CD4-positive, alpha-beta T cell (primary cell): Measurements from ENCODE around the gene DKK2. TPM values are rescaled to one million over a fixed set of nuclear protein-coding genes. Genes with fewer than 3 reads are reported as not detected.

Source experiments
- ATAC-seq: fragments of 200-7000 bp; cut with Tn5 transposase; one replicate; pipeline ENCODE4 v1.10.0; 2022; ENCODE audit warnings: mild to moderate bottlenecking; ENCODE audit not compliant: poor library complexity
- CTCF ChIA-PET: fragments of 350-600 bp; sonication (Branson Sonifier 250); formaldehyde crosslinking; loops from one replicate; lab custom pipeline; 2021; ENCODE audit warnings: antibody characterized with exemption, inconsistent platforms; lab: Charles Lee
- POLR2A ChIA-PET: fragments of 350-600 bp; sonication (Branson Sonifier 250); formaldehyde crosslinking; loops from one replicate; lab custom pipeline; 2021; ENCODE audit warnings: antibody characterized with exemption, inconsistent platforms; lab: Charles Lee
- DNase-seq, 14 experiments: peaks; one replicate each; pipeline ENCODE4 v3.0.0-alpha.2; 2013 to 2020; ENCODE audit warnings: mixed read lengths in 2 of 14
- H3K27ac ChIP-seq, 2 donors: one replicate each; pipeline versions ENCODE4 v1.5.1 to v1.7.0; 2013; ENCODE audit warnings: low read length in 2 of 2, low read depth in 1 of 2, mild to moderate bottlenecking in 1 of 2
- H3K27me3 ChIP-seq, 2 experiments: 1 replicate in 1 of 2; 2 replicates in 1 of 2; pipeline versions ENCODE4 v1.6.1 to v1.7.0; 2013; ENCODE audit warnings: low read length in 2 of 2, control low read depth in 1 of 2, mild to moderate bottlenecking in 1 of 2, moderate library complexity in 1 of 2; ENCODE audit not compliant: insufficient read depth in 2 of 2, control insufficient read depth in 1 of 2
- H3K36me3 ChIP-seq: one replicate; pipeline ENCODE4 v1.6.1; 2013; ENCODE audit warnings: low read length, control low read depth; ENCODE audit not compliant: insufficient read depth
- H3K4me1 ChIP-seq: one replicate; pipeline ENCODE4 v1.6.1; 2013; ENCODE audit warnings: low read length, control low read depth; ENCODE audit not compliant: insufficient read depth
- H3K4me3 ChIP-seq: one replicate; pipeline ENCODE4 v1.5.1; 2013; ENCODE audit warnings: mild to moderate bottlenecking, low read length, moderate library complexity
- H3K9me3 ChIP-seq, 2 experiments: 1 replicate in 1 of 2; 2 replicates in 1 of 2; pipeline versions ENCODE4 v1.6.1 to v1.7.0; 2013; ENCODE audit warnings: low read length in 2 of 2, mild to moderate bottlenecking in 2 of 2, control low read depth in 1 of 2, moderate library complexity in 1 of 2; ENCODE audit not compliant: control insufficient read depth in 1 of 2, insufficient read depth in 1 of 2
- H3K27ac Mint-ChIP-seq: one replicate; pipeline ENCODE4 v1.8.0; 2020; ENCODE audit warnings: mixed read lengths
- H3K27me3 Mint-ChIP-seq: one replicate; pipeline ENCODE4 v1.8.0; 2021; ENCODE audit warnings: mixed read lengths
- H3K36me3 Mint-ChIP-seq: one replicate; pipeline ENCODE4 v1.8.0; 2021; ENCODE audit warnings: low read depth, mixed read lengths
- H3K4me1 Mint-ChIP-seq: one replicate; pipeline ENCODE4 v1.8.0; 2021; ENCODE audit warnings: low read depth, mixed read lengths
- H3K4me3 Mint-ChIP-seq: one replicate; pipeline ENCODE4 v1.8.0; 2020; ENCODE audit warnings: mild to moderate bottlenecking, mixed read lengths
- H3K9me3 Mint-ChIP-seq: one replicate; pipeline ENCODE4 v1.8.0; 2020; ENCODE audit warnings: mixed read lengths
- CTCF ChIP-seq: fragments of 200-600 bp; IDR thresholded peaks from one replicate; pipeline ENCODE4 v1.8.0; 2022; ENCODE audit warnings: antibody characterized with exemption, mild to moderate bottlenecking
- intact Hi-C, 2 experiments: fragments of 100-400 bp; cut with DNase I in 1 of 2; cut with micrococcal nuclease in 1 of 2; formaldehyde crosslinking; loops; one replicate each; pipeline versions ENCODE4 v1.15.1 to v1.9.0; 2023 to 2025; cut with DNase I, micrococcal nuclease
- total RNA-seq, 174 experiments: library from RNA in 2 of 174; stranded (reverse) in 2 of 174; gene quantifications; one replicate each; pipeline ENCODE4 v1.2.3 and lab custom pipeline; 2021 to 2026

DKK2 gene
- total RNA-seq, 2 experiments from 2014 or later, result not detected

GRCh38 chr4:106981431-106981830 is 54.7 kb downstream of the DKK2 start:
- Histone ChIP-seq H3K27me3 (no peaks in the 10 kb centered on the region), H3K4me1 (no peaks in the 10 kb centered on the region), H3K4me3 (no peak overlapping the region), H3K36me3 (no peaks in the 10 kb centered on the region), H3K9me3 (no peaks in the 10 kb centered on the region), H3K27ac (no peak overlapping the region)
- CTCF ChIA-PET, result no interaction called here
- no peak overlapping the region for H3K4me3 Mint-ChIP-seq
- ATAC-seq (no peak), DNase-seq (no peak)
- H3K27ac Mint-ChIP-seq, result no peak overlapping the region
- POLR2A ChIA-PET, result no interaction called here
- TF ChIP-seq CTCF, result no peak
- no peaks in the 10 kb centered on the region for H3K4me1 Mint-ChIP-seq
- peaks cover 5% of the 10 kb centered on the region for H3K27me3 Mint-ChIP-seq
- no peaks in the 10 kb centered on the region for H3K36me3 Mint-ChIP-seq
- intact Hi-C loops, result no loop called here
- no peaks in the 10 kb centered on the region for H3K9me3 Mint-ChIP-seq

GRCh38 chr4:106979476-106979875 is 56.6 kb downstream of the DKK2 start:
- Histone ChIP-seq H3K9me3 (no peaks in the 10 kb centered on the region), H3K27me3 (no peaks in the 10 kb centered on the region), H3K27ac (no peak overlapping the region), H3K4me1 (no peaks in the 10 kb centered on the region), H3K4me3 (no peak overlapping the region), H3K36me3 (no peaks in the 10 kb centered on the region)
- Mint-ChIP-seq H3K36me3 (no peaks in the 10 kb centered on the region), H3K4me1 (no peaks in the 10 kb centered on the region), H3K27ac (no peak overlapping the region), H3K9me3 (no peaks in the 10 kb centered on the region), H3K27me3 (peaks cover 5% of the 10 kb centered on the region), H3K4me3 (no peak overlapping the region)
- no peak for DNase-seq
- ATAC-seq, result no peak
- TF ChIP-seq CTCF, result no peak
- POLR2A ChIA-PET, result no interaction called here
- CTCF ChIA-PET, result no interaction called here
- intact Hi-C loops, result no loop called here

GRCh38 chr4:106978046-106978774 is 57.9 kb downstream of the DKK2 start:
- H3K27ac ChIP-seq, result no peak overlapping the region
- Mint-ChIP-seq H3K27me3 (peaks cover 5% of the 10 kb centered on the region), H3K9me3 (no peaks in the 10 kb centered on the region), H3K36me3 (no peaks in the 10 kb centered on the region), H3K4me1 (no peaks in the 10 kb centered on the region), H3K27ac (no peak overlapping the region), H3K4me3 (no peak overlapping the region)
- ChIA-PET POLR2A (no interaction called here), CTCF (no interaction called here)
- TF ChIP-seq CTCF, result no peak
- no peaks in the 10 kb centered on the region for H3K9me3 ChIP-seq
- no peaks in the 10 kb centered on the region for H3K4me1 ChIP-seq
- intact Hi-C loops, result no loop called here
- H3K36me3 ChIP-seq, result no peaks in the 10 kb centered on the region
- ATAC-seq (no peak), DNase-seq (no peak)
- no peak overlapping the region for H3K4me3 ChIP-seq
- H3K27me3 ChIP-seq, result no peaks in the 10 kb centered on the region
